GM13976 (cell line): ENCODE measurements around the gene KRT72.

Experiments used
- DNase-seq: peaks from one replicate; pipeline ENCODE4 v3.0.0; 2012; ENCODE audit warnings: low spot score
- in situ Hi-C: fragments of 300-500 bp; cut with MboI; formaldehyde crosslinking; loops from one replicate; pipeline ENCODE4 v1.12.0; 2022; ENCODE audit warnings: low sequenced_read_pairs, mixed read lengths, inconsistent platforms; ENCODE audit not compliant: unreplicated experiment
- TF ChIP-seq, protein P1 (sequence below): IDR thresholded peaks from 2 replicates; pipeline ENCODE4 v1.5.1; 2012; ENCODE audit warnings: borderline replicate concordance, mild to moderate bottlenecking; ENCODE audit not compliant: insufficient read depth; ENCODE audit errors: extremely low read depth, missing control alignments, control extremely low read depth

Gene KRT72

DNA sequence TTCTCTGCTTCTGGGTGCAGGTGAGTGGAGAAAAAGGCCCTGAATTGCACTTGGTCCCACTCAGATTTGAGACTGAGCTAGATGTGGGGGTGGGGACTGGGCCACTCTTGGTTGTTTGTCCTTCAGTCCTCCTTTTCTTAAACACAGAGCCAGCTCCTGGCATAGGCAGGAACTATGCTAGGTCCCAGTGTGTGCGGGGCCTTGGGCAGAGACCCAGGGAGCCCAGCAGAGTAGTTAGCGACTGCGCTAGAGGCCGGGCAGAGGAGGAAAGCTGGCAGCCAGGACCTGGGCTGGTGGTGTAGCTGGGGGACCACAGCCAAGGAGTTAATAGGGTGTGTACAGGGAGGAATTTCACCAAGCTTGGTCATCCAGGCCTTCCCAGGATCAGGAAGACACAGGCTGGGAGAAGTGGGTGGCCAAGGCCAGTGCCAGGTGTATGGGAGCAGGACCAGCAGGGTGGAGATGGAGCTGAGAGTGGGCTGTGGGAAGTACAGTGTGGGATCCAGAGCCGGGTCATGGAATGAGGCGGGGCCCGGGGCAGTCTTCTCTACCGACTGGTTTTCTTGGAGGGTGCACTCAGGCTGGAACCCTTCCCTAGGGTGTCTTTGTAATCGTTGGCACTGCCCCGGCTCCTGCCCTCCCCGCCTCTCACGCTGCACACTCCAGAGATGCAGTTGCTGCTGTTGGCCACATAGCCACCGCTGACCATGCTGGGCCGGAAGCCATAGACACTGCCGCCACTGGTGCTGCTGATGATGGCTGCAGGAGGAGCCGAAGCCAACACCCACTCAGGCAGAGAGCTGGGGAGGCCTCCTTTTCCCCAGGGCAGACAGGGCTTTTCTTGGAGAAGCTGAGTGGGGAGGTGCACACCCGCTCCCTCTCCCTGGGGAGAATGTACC, 57.0 kb downstream of the KRT72 start:
- no peak for DNase-seq
- in situ Hi-C loops, result no loop called here
- TF ChIP-seq, protein P1, sequence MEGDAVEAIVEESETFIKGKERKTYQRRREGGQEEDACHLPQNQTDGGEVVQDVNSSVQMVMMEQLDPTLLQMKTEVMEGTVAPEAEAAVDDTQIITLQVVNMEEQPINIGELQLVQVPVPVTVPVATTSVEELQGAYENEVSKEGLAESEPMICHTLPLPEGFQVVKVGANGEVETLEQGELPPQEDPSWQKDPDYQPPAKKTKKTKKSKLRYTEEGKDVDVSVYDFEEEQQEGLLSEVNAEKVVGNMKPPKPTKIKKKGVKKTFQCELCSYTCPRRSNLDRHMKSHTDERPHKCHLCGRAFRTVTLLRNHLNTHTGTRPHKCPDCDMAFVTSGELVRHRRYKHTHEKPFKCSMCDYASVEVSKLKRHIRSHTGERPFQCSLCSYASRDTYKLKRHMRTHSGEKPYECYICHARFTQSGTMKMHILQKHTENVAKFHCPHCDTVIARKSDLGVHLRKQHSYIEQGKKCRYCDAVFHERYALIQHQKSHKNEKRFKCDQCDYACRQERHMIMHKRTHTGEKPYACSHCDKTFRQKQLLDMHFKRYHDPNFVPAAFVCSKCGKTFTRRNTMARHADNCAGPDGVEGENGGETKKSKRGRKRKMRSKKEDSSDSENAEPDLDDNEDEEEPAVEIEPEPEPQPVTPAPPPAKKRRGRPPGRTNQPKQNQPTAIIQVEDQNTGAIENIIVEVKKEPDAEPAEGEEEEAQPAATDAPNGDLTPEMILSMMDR, result no peak

DNA sequence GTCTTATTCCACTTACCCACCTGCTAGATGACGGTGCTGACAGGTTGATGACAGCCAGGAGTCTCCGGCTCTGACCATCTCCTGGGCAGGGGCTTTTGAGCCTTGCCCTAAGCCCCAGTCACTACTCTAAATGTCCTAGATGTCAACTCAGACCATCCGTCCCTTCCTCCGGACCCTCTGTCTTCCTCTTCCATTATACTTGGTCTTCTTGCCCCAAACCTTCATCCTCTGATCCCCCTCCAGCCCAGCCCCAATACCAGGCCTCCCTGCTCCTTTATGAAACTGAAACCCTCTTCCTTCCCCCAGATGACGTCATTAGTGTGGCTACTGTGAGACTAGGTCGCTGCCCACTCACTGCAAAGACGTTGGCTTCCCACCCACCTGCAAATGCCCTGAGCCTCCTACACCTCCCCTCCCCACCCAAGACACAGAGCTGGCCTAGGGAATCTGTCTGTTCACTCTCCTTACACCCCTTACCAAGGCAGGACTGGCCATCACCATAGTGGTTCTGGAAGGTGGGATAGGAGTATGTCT, 58.4 kb downstream of the KRT72 start:
- DNase-seq, result no peak
- TF ChIP-seq, protein P1, result no peak
- in situ Hi-C loops, result no loop called here

DNA sequence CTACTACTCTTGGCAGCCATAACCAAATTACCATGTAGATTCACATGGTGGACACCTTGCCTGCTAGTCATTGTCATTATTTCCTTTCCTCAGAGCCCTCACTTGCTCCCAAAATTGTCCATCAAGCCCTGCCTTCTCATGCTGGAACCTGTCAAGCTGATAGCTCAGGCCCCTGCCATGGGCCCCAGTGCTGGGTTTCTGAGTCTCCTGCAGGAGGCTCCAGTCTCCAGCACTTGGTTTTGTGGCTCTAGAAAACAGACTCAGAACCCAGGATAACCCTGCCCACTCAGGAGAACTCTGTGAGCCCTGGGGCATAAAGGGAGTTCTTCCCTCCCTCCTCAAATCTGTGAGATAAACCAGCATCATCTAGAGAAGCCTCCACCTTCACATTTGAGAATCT, 59.1 kb downstream of the KRT72 start:
- TF ChIP-seq, protein P1, result no peak
- no peak for DNase-seq
- in situ Hi-C loops, result no loop called here

DNA sequence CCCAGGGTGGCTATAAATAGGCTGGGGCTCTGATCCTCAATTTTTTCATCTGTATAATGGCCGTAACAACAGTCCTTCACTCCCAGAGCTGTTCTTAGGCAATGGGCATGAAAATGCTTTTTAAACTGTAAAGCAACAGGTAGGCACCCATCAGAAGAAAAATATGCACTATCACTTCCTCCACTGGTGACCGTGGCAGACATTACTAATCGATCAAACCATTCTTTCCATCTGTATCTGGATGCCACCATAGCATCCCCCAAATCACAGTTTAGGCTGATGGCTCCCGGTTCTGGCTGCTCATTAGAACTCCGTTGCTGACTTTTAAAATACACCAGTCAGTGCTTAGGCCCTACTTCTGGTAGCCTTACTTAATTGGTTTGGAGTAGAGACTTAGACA, 59.6 kb downstream of the KRT72 start:
- in situ Hi-C loops, result no loop called here
- DNase-seq, result no peak
- TF ChIP-seq, protein P1, result no peak

DNA sequence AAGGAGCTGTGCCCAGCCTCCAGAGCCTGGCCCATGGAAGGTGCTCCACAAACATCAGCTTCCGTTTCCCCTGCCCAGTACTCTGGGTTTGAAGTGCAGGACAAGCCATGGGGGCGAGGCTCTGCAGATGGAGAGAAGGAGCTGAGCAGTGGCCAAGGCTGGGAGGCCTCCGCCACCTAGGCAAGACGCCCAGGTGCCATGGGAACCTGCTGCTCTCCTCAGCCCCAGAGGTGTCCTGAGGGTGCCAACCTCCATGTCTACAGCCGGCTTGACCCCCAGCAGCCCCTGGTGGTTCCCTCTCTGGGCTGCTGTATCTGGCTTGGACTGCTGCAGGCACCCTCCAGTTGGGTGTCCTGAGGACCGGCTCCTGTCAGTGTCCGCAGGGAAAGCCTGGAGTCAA, 60.7 kb downstream of the KRT72 start:
- in situ Hi-C loops, result no loop called here
- TF ChIP-seq, protein P1, result no peak
- no peak for DNase-seq

DNA sequence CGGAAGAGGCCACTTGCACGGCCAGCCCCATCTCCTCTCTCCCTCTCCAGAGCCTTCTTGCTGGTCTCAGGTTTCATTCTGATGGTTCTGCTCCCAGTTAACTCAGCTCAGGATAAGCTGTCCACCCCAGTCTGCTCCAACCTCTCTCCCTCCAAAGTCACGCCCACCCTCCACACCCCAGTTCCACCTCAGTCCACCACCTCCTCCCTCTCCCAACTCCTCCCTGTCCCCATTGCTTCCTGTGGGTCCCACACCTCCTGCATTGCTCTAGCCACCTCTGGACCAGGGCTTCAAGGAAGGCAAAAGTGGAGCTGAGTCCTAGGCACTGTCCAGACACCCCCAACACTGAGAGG, 61.5 kb downstream of the KRT72 start:
- in situ Hi-C loops, result no loop called here
- no peak for DNase-seq
- TF ChIP-seq, protein P1, result no peak
